Fibroblast of lung (primary cell): ENCODE results near the gene RAP2C. TPM values are rescaled to one million over a fixed set of nuclear protein-coding genes. Genes with fewer than 3 reads are reported as not detected.

Source experiments
- DNase-seq, 2 donors: peaks; one replicate each; pipeline versions ENCODE4 v3.0.0 to v3.0.0-alpha.2; 2010; ENCODE audit warnings: low read depth in 2 of 2
- H2AFZ ChIP-seq: 2 replicates; pipeline ENCODE4 v1.5.1; 2012; ENCODE audit warnings: low read length, control low read depth, inconsistent platforms
- H3K27ac ChIP-seq: 2 replicates; pipeline ENCODE4 v1.5.1; 2011; ENCODE audit warnings: low read length, control low read depth; ENCODE audit not compliant: insufficient read depth
- H3K27me3 ChIP-seq: 2 replicates; pipeline ENCODE4 v1.5.1; 2011; ENCODE audit warnings: mild to moderate bottlenecking, low read length; ENCODE audit not compliant: control insufficient read depth, insufficient read depth
- H3K36me3 ChIP-seq: 2 replicates; pipeline ENCODE4 v1.5.1; 2011; ENCODE audit warnings: low read length; ENCODE audit not compliant: control insufficient read depth, insufficient read depth
- H3K4me1 ChIP-seq: 2 replicates; pipeline ENCODE4 v1.5.1; 2011; ENCODE audit warnings: low read length; ENCODE audit not compliant: control insufficient read depth, insufficient read depth; ENCODE audit errors: extremely low read depth
- H3K4me2 ChIP-seq: 2 replicates; pipeline ENCODE4 v1.5.1; 2011; ENCODE audit warnings: low read length, control low read depth; ENCODE audit not compliant: insufficient read depth; ENCODE audit errors: extremely low read depth
- H3K4me3 ChIP-seq, 4 experiments: fragments of 200-600 bp in 1 of 4; sonication (generic) in 1 of 4; replicated peaks in 1 of 4; 2 replicates each; pipeline ENCODE4 v1.5.1; 2011 to 2016; ENCODE audit warnings: low read length in 4 of 4, low read depth in 3 of 4, mild to moderate bottlenecking in 3 of 4, control low read depth in 2 of 4, inconsistent platforms in 1 of 4, mixed read lengths in 1 of 4; ENCODE audit not compliant: insufficient read depth in 1 of 4; ENCODE audit errors: control extremely low read depth in 1 of 4
- H3K79me2 ChIP-seq: 2 replicates; pipeline ENCODE4 v1.5.1; 2012; ENCODE audit warnings: mild to moderate bottlenecking, low read length, inconsistent platforms; ENCODE audit not compliant: control insufficient read depth, insufficient read depth
- H3K9ac ChIP-seq: 2 replicates; pipeline ENCODE4 v1.5.1; 2011; ENCODE audit warnings: mild to moderate bottlenecking, low read length, control low read depth; ENCODE audit not compliant: insufficient read depth
- H3K9me3 ChIP-seq: 2 replicates; pipeline ENCODE4 v1.5.1; 2012; ENCODE audit warnings: low read depth, low read length; ENCODE audit not compliant: control insufficient read depth, insufficient read depth
- H4K20me1 ChIP-seq: 2 replicates; pipeline ENCODE4 v1.5.1; 2011; ENCODE audit warnings: low read length; ENCODE audit not compliant: control insufficient read depth, insufficient read depth; ENCODE audit errors: extremely low read depth
- EZH2 ChIP-seq: IDR thresholded peaks from 2 replicates; pipeline ENCODE4 v1.5.1; 2012; ENCODE audit warnings: low read length, control low read depth, mild to moderate bottlenecking; ENCODE audit errors: missing control alignments
- polyA plus RNA-seq, 2 donors: library from polyadenylated mRNA; depleted of rRNA in 1 of 2; stranded (reverse) in 1 of 2; unstranded in 1 of 2; fragments of >200 nt; gene quantifications; 2 replicates each; pipeline ENCODE4 v1.2.1, GENCODE V29; 2011 to 2012; ENCODE audit warnings: missing spikeins in 1 of 2
- total RNA-seq: library from RNA; depleted of rRNA; stranded (reverse); fragments of >200 nt; gene quantifications from 2 replicates; pipeline ENCODE4 v1.2.1, GENCODE V29; 2014
- TF ChIP-seq, protein P1 (sequence below), 2 donors: IDR thresholded peaks in 1 of 2; conservative IDR thresholded peaks in 1 of 2; 1 replicate in 1 of 2; 2 replicates in 1 of 2; pipeline ENCODE4 v1.5.1; 2011 to 2012; ENCODE audit warnings: low read length in 2 of 2, control low read depth in 1 of 2, inconsistent platforms in 1 of 2, low read depth in 1 of 2, mild to moderate bottlenecking in 1 of 2

The RAP2C gene
- total and polyA plus RNA-seq, 2 donors (not counting 1 experiment from before 2014, with no cell fraction given) = 18.5 to 24.4 TPM

DNA sequence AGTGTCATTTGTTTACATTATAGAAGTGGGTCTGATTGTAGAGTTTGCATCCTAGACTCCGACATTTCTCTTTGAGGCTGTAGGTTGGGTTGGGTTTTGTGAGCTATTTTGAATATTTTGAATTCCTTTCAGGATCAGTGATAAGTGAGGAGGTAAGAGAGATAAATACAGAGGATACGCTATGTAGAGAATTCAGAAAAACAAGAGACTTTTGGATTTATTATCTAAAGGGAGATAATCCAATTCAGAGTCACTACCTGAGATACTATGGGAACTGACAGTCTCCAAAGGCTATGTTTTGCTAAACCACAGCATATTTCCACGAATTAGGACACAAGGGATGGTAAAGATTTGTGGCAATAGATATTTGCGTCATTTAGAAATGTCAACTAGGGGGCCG lies 16.9 kb upstream of the RAP2C start:
- no peaks in the 10 kb centered on the region for H3K9me3 ChIP-seq

DNA sequence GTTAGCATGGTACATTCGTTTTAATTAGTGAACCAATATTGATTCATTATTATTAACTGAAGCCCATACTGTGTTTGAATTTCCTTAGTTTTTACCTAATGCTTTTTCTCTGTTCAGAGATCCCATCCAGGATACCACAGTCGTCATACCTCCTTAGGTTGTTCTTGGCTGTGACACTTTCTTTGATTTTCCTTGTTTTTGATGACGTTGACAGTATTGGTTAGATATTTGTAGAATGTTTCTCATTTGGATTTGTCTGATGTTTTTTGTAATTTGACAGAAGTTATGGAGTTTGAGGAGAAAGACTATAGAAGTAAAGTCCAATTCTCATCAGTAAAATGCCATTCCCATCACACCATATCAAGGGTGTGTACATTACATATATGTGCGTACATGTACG lies 16.2 kb upstream of the RAP2C start:
- no peaks in the 10 kb centered on the region for H3K9me3 ChIP-seq
- H3K27me3 ChIP-seq = no peaks in the 10 kb centered on the region
- no peak overlapping the region for H2AFZ ChIP-seq
- H3K27ac ChIP-seq = no peak overlapping the region
- no peak overlapping the region for H3K4me2 ChIP-seq
- H3K4me3 ChIP-seq = no peak overlapping the region
- TF ChIP-seq, protein P1, sequence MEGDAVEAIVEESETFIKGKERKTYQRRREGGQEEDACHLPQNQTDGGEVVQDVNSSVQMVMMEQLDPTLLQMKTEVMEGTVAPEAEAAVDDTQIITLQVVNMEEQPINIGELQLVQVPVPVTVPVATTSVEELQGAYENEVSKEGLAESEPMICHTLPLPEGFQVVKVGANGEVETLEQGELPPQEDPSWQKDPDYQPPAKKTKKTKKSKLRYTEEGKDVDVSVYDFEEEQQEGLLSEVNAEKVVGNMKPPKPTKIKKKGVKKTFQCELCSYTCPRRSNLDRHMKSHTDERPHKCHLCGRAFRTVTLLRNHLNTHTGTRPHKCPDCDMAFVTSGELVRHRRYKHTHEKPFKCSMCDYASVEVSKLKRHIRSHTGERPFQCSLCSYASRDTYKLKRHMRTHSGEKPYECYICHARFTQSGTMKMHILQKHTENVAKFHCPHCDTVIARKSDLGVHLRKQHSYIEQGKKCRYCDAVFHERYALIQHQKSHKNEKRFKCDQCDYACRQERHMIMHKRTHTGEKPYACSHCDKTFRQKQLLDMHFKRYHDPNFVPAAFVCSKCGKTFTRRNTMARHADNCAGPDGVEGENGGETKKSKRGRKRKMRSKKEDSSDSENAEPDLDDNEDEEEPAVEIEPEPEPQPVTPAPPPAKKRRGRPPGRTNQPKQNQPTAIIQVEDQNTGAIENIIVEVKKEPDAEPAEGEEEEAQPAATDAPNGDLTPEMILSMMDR (conservative IDR thresholded peaks at IDR 0.05 in 1 of 2, IDR thresholded peaks at IDR 0.05 in 1 of 2; ENCODE audit: low read depth in 1 of 2, low read length in 2 of 2) = no peak
- TF ChIP-seq EZH2 = no peak
- DNase-seq = no peak
- H4K20me1 ChIP-seq = no peaks in the 10 kb centered on the region
- H3K9ac ChIP-seq = no peak overlapping the region
- H3K36me3 ChIP-seq = no peaks in the 10 kb centered on the region
- H3K4me1 ChIP-seq = no peaks in the 10 kb centered on the region
- no peaks in the 10 kb centered on the region for H3K79me2 ChIP-seq

More for the DNA sequence above, 16.9 kb upstream of the RAP2C start:
- Histone ChIP-seq H3K36me3 (no peaks in the 10 kb centered on the region), H3K4me3 (no peak overlapping the region), H3K27me3 (no peaks in the 10 kb centered on the region), H3K9ac (no peak overlapping the region), H3K27ac (no peak overlapping the region), H3K4me1 (no peaks in the 10 kb centered on the region), H3K4me2 (no peak overlapping the region), H3K79me2 (no peaks in the 10 kb centered on the region), H2AFZ (no peak overlapping the region), H4K20me1 (no peaks in the 10 kb centered on the region)
- no peak for DNase-seq
- no peak for TF ChIP-seq EZH2
- TF ChIP-seq, protein P1 (conservative IDR thresholded peaks at IDR 0.05 in 1 of 2, IDR thresholded peaks at IDR 0.05 in 1 of 2; ENCODE audit: low read depth in 1 of 2, low read length in 2 of 2) = no peak

DNA sequence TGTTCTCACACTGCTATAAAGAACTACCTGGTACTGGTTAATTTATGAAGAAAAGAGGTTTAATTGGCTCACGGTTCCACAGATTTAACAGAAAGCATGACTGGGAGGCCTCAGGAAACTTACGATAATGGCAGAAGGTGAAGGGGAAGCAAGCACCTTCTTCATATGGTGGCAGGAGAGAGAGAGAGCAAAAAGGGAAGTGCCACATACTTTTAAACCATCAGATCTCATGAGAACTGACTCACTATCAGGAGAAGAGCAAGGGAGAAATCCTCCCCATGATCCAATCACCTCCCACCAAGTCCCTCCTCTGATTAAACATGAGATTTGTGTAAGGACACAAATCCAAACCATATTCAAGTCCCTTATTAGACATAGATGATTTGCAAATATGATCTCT lies 12.3 kb upstream of the RAP2C start:
- H3K27me3 ChIP-seq = no peaks in the 10 kb centered on the region
- H3K4me3 ChIP-seq = no peak overlapping the region
- no peaks in the 10 kb centered on the region for H4K20me1 ChIP-seq
- DNase-seq = no peak
- H3K9me3 ChIP-seq = no peaks in the 10 kb centered on the region
- no peaks in the 10 kb centered on the region for H3K4me1 ChIP-seq
- H3K27ac ChIP-seq = no peak overlapping the region
- no peaks in the 10 kb centered on the region for H3K79me2 ChIP-seq
- TF ChIP-seq EZH2 = no peak
- TF ChIP-seq, protein P1 (conservative IDR thresholded peaks at IDR 0.05 in 1 of 2, IDR thresholded peaks at IDR 0.05 in 1 of 2; ENCODE audit: low read depth in 1 of 2, low read length in 2 of 2) = no peak
- no peak overlapping the region for H3K9ac ChIP-seq
- no peaks in the 10 kb centered on the region for H3K36me3 ChIP-seq
- no peak overlapping the region for H3K4me2 ChIP-seq
- no peak overlapping the region for H2AFZ ChIP-seq
